Liver (tissue), 3 donors: ENCODE data around the gene DDX17.

Experiments used
- EGR1 ChIP-seq, 2 donors: IDR thresholded peaks; 2 replicates each; pipeline ENCODE4 v1.6.1; 2016 to 2018; ENCODE audit warnings: antibody characterized with exemption in 2 of 2, low read depth in 2 of 2
- FOXA1 ChIP-seq: IDR thresholded peaks from 2 replicates; pipeline ENCODE4 v1.6.1; 2016; ENCODE audit warnings: antibody characterized with exemption
- GABPA ChIP-seq, 2 donors: IDR thresholded peaks in 1 of 2; conservative IDR thresholded peaks in 1 of 2; 2 replicates each; pipeline ENCODE4 v1.6.1; 2016; ENCODE audit warnings: antibody characterized with exemption in 2 of 2, mild to moderate bottlenecking in 1 of 2, moderate library complexity in 1 of 2
- HNF4A ChIP-seq, 2 donors: conservative IDR thresholded peaks; 2 replicates each; pipeline ENCODE4 v1.6.1; 2016; ENCODE audit warnings: antibody characterized with exemption in 2 of 2, mild to moderate bottlenecking in 2 of 2
- RAD21 ChIP-seq, 2 donors: IDR thresholded peaks; 2 replicates each; pipeline ENCODE4 v1.6.1; 2016; ENCODE audit warnings: antibody characterized with exemption in 2 of 2, mild to moderate bottlenecking in 2 of 2
- REST ChIP-seq: IDR thresholded peaks from 2 replicates; pipeline ENCODE4 v1.6.1; 2016; ENCODE audit warnings: antibody characterized with exemption, mild to moderate bottlenecking
- SP1 ChIP-seq: IDR thresholded peaks from 2 replicates; pipeline ENCODE4 v1.6.1; 2018; ENCODE audit warnings: antibody characterized with exemption, mild to moderate bottlenecking
- TAF1 ChIP-seq: conservative IDR thresholded peaks from 2 replicates; pipeline ENCODE4 v1.6.1; 2016; ENCODE audit warnings: antibody characterized with exemption, mild to moderate bottlenecking
- TF ChIP-seq, protein P1 (sequence below): fragments of 150-350 bp; IDR thresholded peaks from 2 replicates; pipeline ENCODE4 v1.5.1; 2017; ENCODE audit warnings: improper control_type of control experiment, low read depth, low read length; ENCODE audit not compliant: missing input control
- TF ChIP-seq, protein P2 (sequence below): IDR thresholded peaks from 2 replicates; pipeline ENCODE4 v1.6.1; 2016; ENCODE audit warnings: antibody characterized with exemption
- TF ChIP-seq, protein P3 (sequence below): IDR thresholded peaks from 2 replicates; pipeline ENCODE4 v1.6.1; 2016; ENCODE audit warnings: antibody characterized with exemption
- donor health status: healthy.
- donor health status: healthy.

- TF ChIP-seq, protein P1, sequence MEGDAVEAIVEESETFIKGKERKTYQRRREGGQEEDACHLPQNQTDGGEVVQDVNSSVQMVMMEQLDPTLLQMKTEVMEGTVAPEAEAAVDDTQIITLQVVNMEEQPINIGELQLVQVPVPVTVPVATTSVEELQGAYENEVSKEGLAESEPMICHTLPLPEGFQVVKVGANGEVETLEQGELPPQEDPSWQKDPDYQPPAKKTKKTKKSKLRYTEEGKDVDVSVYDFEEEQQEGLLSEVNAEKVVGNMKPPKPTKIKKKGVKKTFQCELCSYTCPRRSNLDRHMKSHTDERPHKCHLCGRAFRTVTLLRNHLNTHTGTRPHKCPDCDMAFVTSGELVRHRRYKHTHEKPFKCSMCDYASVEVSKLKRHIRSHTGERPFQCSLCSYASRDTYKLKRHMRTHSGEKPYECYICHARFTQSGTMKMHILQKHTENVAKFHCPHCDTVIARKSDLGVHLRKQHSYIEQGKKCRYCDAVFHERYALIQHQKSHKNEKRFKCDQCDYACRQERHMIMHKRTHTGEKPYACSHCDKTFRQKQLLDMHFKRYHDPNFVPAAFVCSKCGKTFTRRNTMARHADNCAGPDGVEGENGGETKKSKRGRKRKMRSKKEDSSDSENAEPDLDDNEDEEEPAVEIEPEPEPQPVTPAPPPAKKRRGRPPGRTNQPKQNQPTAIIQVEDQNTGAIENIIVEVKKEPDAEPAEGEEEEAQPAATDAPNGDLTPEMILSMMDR, result no peak
- no peak for TF ChIP-seq HNF4A (conservative IDR thresholded peaks at IDR 0.05)
- TF ChIP-seq SP1, result no peak
- no peak for TF ChIP-seq REST
- TF ChIP-seq, protein P2, sequence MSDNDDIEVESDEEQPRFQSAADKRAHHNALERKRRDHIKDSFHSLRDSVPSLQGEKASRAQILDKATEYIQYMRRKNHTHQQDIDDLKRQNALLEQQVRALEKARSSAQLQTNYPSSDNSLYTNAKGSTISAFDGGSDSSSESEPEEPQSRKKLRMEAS, result no peak
- no peak for TF ChIP-seq TAF1
- TF ChIP-seq GABPA (IDR thresholded peaks at IDR 0.05 in 1 of 2, conservative IDR thresholded peaks at IDR 0.05 in 1 of 2), result no peak
- TF ChIP-seq, protein P3, sequence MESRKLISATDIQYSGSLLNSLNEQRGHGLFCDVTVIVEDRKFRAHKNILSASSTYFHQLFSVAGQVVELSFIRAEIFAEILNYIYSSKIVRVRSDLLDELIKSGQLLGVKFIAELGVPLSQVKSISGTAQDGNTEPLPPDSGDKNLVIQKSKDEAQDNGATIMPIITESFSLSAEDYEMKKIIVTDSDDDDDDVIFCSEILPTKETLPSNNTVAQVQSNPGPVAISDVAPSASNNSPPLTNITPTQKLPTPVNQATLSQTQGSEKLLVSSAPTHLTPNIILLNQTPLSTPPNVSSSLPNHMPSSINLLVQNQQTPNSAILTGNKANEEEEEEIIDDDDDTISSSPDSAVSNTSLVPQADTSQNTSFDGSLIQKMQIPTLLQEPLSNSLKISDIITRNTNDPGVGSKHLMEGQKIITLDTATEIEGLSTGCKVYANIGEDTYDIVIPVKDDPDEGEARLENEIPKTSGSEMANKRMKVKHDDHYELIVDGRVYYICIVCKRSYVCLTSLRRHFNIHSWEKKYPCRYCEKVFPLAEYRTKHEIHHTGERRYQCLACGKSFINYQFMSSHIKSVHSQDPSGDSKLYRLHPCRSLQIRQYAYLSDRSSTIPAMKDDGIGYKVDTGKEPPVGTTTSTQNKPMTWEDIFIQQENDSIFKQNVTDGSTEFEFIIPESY, result no peak
- TF ChIP-seq FOXA1, result no peak
- no peak for TF ChIP-seq RAD21 (IDR thresholded peaks at IDR 0.05)
- TF ChIP-seq EGR1 (IDR thresholded peaks at IDR 0.05; ENCODE audit: low read depth in 2 of 2), result no peak
These were observed 26.8 kb downstream of the DDX17 start for GRCh38 chr22:38479096-38479837.
